Gastrocnemius medialis (tissue), 4 donors: ENCODE results near the gene PKNOX2. TPM values are rescaled to one million over a fixed set of nuclear protein-coding genes. Genes with fewer than 3 reads are reported as not detected.

Source experiments
- ATAC-seq, 2 donors: fragments of 150-250 bp; one replicate each; pipeline ENCODE4 v1.9.1; 2016
- DNase-seq, 2 donors: peaks; one replicate each; pipeline ENCODE4 v3.0.0-alpha.2; 2019
- H3K27ac ChIP-seq, 4 donors: fragments of 200-600 bp; sonication (generic); 1 replicate in 1 of 4; 2 replicates in 3 of 4; pipeline ENCODE4 v1.5.1; 2016 to 2018; ENCODE audit warnings: mild to moderate bottlenecking in 2 of 4, moderate library complexity in 1 of 4
- H3K27me3 ChIP-seq, 3 donors: fragments of 200-600 bp; sonication (generic) in 2 of 3; 1 replicate in 1 of 3; 2 replicates in 2 of 3; pipeline versions ENCODE4 v1.5.1 to v1.6.0; 2016 to 2019; ENCODE audit warnings: mild to moderate bottlenecking in 1 of 3, moderate library complexity in 1 of 3
- H3K36me3 ChIP-seq, 2 donors: fragments of 200-600 bp; sonication (generic) in 1 of 2; one replicate each; pipeline ENCODE4 v1.5.1; 2017 to 2018
- H3K4me1 ChIP-seq, 2 donors: fragments of 200-600 bp; sonication (generic) in 1 of 2; one replicate each; pipeline ENCODE4 v1.5.1; 2016 to 2017; ENCODE audit warnings: mild to moderate bottlenecking in 2 of 2
- H3K4me3 ChIP-seq, 4 donors: fragments of 200-600 bp; sonication (generic) in 3 of 4; 1 replicate in 1 of 4; 2 replicates in 3 of 4; pipeline ENCODE4 v1.5.1; 2016 to 2019; ENCODE audit warnings: mild to moderate bottlenecking in 2 of 4
- H3K9me3 ChIP-seq, 3 donors: fragments of 200-600 bp; sonication (generic) in 2 of 3; 1 replicate in 1 of 3; 2 replicates in 2 of 3; pipeline ENCODE4 v1.5.1; 2016 to 2019
- POLR2A ChIP-seq, 2 donors: fragments of 450-650 bp; IDR thresholded peaks; one replicate each; pipeline ENCODE4 v1.6.1; 2017; ENCODE audit warnings: antibody characterized with exemption in 2 of 2, mild to moderate bottlenecking in 2 of 2, moderate library complexity in 2 of 2
- in situ Hi-C, 4 donors: fragments of 200-750 bp; cut with MboI; loops; one replicate each; pipeline versions ENCODE4 v1.15.0 to v1.8.0; 2017; ENCODE audit warnings: low sequenced_read_pairs in 4 of 4
- intact Hi-C: fragments of 100-400 bp; cut with DNase I; formaldehyde crosslinking; loops from one replicate; pipeline ENCODE4 v1.15.1; 2023; ENCODE audit warnings: low total_unique reads
- total RNA-seq, 4 donors: library from RNA; depleted of rRNA; stranded (reverse); fragments of >200 nt; gene quantifications; one replicate each; pipeline versions ENCODE4 v1.1.0 to v1.2.3, GENCODE V29; 2016
- TF ChIP-seq, protein P1 (sequence below), 5 experiments: fragments of 450-650 bp in 3 of 5; fragments of 200-600 bp in 2 of 5; sonication (generic) in 2 of 5; IDR thresholded peaks in 4 of 5; conservative IDR thresholded peaks in 1 of 5; 1 replicate in 4 of 5; 2 replicates in 1 of 5; pipeline ENCODE4 v1.5.1; 2016 to 2019; ENCODE audit warnings: antibody characterized with exemption in 5 of 5, mild to moderate bottlenecking in 3 of 5, moderate library complexity in 3 of 5

The PKNOX2 gene
- total RNA-seq, 4 donors from 2014 or later, result 3.7 to 11.7 (median 6.0) TPM

DNA sequence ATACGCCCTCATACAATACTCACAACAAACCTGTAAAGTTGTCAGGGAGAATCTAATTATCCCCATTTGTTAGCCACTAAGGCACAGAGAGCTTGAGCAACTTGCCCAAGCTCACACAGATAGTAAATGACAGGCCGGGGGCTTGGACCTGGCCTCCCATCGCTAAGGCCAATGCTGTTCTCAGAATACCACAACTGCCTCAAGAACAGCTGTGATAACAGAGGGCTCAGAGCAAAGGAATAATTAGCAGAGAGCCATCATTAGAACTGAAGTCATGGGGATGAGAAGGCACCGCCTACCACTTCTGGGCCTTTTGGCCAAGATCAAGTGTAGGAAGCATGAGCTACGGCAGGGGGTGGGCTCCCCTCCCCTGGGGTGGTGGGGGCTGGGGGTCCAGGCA is 232.9 kb downstream of the PKNOX2 start:
- TF ChIP-seq, protein P1, sequence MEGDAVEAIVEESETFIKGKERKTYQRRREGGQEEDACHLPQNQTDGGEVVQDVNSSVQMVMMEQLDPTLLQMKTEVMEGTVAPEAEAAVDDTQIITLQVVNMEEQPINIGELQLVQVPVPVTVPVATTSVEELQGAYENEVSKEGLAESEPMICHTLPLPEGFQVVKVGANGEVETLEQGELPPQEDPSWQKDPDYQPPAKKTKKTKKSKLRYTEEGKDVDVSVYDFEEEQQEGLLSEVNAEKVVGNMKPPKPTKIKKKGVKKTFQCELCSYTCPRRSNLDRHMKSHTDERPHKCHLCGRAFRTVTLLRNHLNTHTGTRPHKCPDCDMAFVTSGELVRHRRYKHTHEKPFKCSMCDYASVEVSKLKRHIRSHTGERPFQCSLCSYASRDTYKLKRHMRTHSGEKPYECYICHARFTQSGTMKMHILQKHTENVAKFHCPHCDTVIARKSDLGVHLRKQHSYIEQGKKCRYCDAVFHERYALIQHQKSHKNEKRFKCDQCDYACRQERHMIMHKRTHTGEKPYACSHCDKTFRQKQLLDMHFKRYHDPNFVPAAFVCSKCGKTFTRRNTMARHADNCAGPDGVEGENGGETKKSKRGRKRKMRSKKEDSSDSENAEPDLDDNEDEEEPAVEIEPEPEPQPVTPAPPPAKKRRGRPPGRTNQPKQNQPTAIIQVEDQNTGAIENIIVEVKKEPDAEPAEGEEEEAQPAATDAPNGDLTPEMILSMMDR (IDR thresholded peaks at IDR 0.05 in 4 of 5, conservative IDR thresholded peaks at IDR 0.05 in 1 of 5), result no peak
- no peak for TF ChIP-seq POLR2A (IDR thresholded peaks at IDR 0.05)
- intact Hi-C loops, result no loop called here
- H3K27me3 ChIP-seq, result no peaks in the 10 kb centered on the region
- in situ Hi-C loops, result no loop called here
- no peak for DNase-seq
- H3K9me3 ChIP-seq, result no peaks in the 10 kb centered on the region
- no peak for ATAC-seq
- H3K4me3 ChIP-seq, result no peak overlapping the region
- H3K27ac ChIP-seq, result no peak overlapping the region
- no peaks in the 10 kb centered on the region for H3K36me3 ChIP-seq
- H3K4me1 ChIP-seq, result peaks cover 17 to 19% of the 10 kb centered on the region in 2 donors

DNA sequence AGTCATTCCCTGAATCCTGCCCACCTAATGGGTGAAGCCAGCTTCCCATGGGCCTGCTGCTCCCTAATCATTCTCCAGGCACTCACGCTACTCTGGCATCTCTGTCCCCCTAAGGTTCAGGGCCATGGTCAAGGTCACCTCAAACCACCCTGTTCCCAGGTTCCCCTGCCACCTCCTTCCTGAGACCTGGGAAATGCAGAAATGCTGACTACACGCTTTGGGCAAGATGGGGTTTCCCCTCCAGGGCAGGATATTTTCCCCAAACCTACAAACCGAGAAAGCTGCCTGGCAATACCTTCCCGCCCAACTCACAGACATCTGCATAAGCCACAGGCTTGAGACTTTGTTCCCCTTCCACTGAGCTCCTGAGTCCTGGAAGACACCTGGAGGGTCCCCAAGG is 233.9 kb downstream of the PKNOX2 start:
- intact Hi-C loops (no loop called here), in situ Hi-C loops (no loop called here)
- no peak overlapping the region for H3K27ac ChIP-seq
- no peak for ATAC-seq
- TF ChIP-seq, protein P1 (IDR thresholded peaks at IDR 0.05 in 4 of 5, conservative IDR thresholded peaks at IDR 0.05 in 1 of 5), result no peak
- no peaks in the 10 kb centered on the region for H3K9me3 ChIP-seq
- H3K4me1 ChIP-seq, result peaks cover 27 to 30% of the 10 kb centered on the region in 2 donors
- H3K4me3 ChIP-seq, result no peak overlapping the region
- no peaks in the 10 kb centered on the region for H3K36me3 ChIP-seq
- no peaks in the 10 kb centered on the region for H3K27me3 ChIP-seq
- no peak for DNase-seq

DNA sequence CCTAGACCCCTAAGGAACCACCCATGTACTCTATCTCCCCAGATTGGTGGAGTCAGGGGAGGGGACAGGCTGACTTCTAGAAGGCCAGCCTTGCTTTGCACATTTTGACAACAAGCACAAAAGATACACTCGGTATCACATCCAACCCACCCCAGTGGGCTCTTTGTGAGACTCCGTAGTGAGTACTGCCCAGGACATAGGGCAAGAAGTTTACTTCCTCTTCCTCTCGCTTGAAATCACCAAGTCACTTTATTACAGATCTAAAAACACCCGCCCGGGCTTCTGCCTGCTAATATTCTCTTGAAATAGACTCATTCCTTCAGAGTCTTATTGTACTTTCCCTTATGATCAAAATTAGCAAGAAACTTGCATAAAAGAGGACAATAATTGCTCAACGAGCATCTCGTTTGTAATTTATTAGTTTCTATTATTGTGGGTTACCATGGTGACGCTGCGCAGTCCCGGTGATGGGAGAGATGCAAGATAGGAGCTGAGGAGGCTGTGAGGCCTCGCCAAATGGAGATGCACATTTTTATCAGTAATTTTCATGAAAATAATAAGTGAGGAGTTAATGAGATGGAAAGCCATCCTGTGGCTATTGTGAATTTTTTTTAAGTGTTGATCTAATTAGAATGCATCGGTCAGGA is 234.6 kb downstream of the PKNOX2 start:
- intact Hi-C loops, result no loop called here
- Histone ChIP-seq H3K27me3 (no peaks in the 10 kb centered on the region), H3K4me3 (no peak overlapping the region), H3K9me3 (no peaks in the 10 kb centered on the region), H3K4me1 (peaks cover 33 to 36% of the 10 kb centered on the region in 2 donors), H3K36me3 (no peaks in the 10 kb centered on the region), H3K27ac (no peak overlapping the region)
- no peak for DNase-seq
- no peak for ATAC-seq
- in situ Hi-C loops, result no loop called here
- TF ChIP-seq, protein P1 (IDR thresholded peaks at IDR 0.05 in 4 of 5, conservative IDR thresholded peaks at IDR 0.05 in 1 of 5), result no peak
- no peak for TF ChIP-seq POLR2A (IDR thresholded peaks at IDR 0.05)

DNA sequence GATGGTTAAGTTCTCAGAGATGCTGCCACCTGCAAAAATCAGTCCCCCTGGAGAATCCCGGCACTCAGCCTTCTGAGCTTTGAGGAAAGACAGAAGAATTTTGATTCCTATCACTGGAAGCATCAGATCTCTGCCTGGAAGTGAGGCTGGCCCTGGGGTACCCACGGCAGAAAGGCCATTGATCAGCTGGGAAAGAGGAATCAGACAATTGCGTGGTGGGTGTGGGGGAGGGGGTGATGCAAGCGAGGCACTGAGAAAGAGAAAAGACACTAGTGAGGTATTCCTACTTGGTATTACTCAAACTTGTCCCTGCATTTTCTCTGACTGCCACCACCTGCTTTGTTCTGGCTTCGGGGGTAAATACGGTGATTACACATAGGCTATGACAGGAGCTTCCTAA is 235.4 kb downstream of the PKNOX2 start:
- no peak overlapping the region for H3K4me3 ChIP-seq
- no peak for TF ChIP-seq POLR2A (IDR thresholded peaks at IDR 0.05)
- TF ChIP-seq, protein P1 (IDR thresholded peaks at IDR 0.05 in 4 of 5, conservative IDR thresholded peaks at IDR 0.05 in 1 of 5), result no peak
- H3K4me1 ChIP-seq, result peaks cover 38 to 45% of the 10 kb centered on the region in 2 donors
- H3K27me3 ChIP-seq, result no peaks in the 10 kb centered on the region
- no peaks in the 10 kb centered on the region for H3K36me3 ChIP-seq
- H3K27ac ChIP-seq, result peak overlapping the region in 3 of 4 donors; percentile 93 to 96 (median 93)
- ATAC-seq (no peak), DNase-seq (no peak)
- intact Hi-C loops, result loop anchor here (5.0 to 10.0 kb wide), 3 partner anchors 103 to 805 kb away; no protein-coding TSS in a partner anchor
- in situ Hi-C loops, result loop anchor here in 1 of 4 donors (10.0 kb wide), 1 partner anchor 235 kb away; the partner anchor contains the start of gene PKNOX2
- no peaks in the 10 kb centered on the region for H3K9me3 ChIP-seq
